NCI-H748 (cell line): Measurements from ENCODE around the gene NDE1.
"Not testable (repeated sequence)": the region's sequence is repeated elsewhere in the genome, so short reads cannot be mapped to it uniquely, and the experiment has no call there.

ENCODE experiments used
- DNase-seq: peaks from one replicate; lab custom pipeline; 2025; ENCODE audit not compliant: unreplicated experiment; lab: John Stamatoyannopoulos, UW

Gene NDE1

GRCh38 chr16:15649727-15650018, 372 bp upstream of the NDE1 start:
- no peak for DNase-seq

- DNase-seq: peak; percentile 16
These were observed 690 bp downstream of the NDE1 start for GRCh38 chr16:15650698-15651171.

- DNase-seq: no peak
These were observed 2.4 kb downstream of the NDE1 start for GRCh38 chr16:15652293-15653001.

- peak; percentile 28 for DNase-seq
These were observed 3.2 kb downstream of the NDE1 start for GRCh38 chr16:15653227-15653626.

- no peak for DNase-seq
These were observed 4.5 kb downstream of the NDE1 start for GRCh38 chr16:15654591-15654990.

GRCh38 chr16:15655561-15655960, 5.5 kb downstream of the NDE1 start:
- not testable (repeated sequence) for DNase-seq

- no peak for DNase-seq
These were observed 8.1 kb downstream of the NDE1 start for GRCh38 chr16:15658149-15658548.

GRCh38 chr16:15658556-15658955, 8.5 kb downstream of the NDE1 start:
- DNase-seq: no peak

GRCh38 chr16:15660203-15660601, 10.2 kb downstream of the NDE1 start:
- no peak for DNase-seq

- DNase-seq: no peak
These were observed 15.1 kb downstream of the NDE1 start for GRCh38 chr16:15665107-15665506.

GRCh38 chr16:15667091-15667742, 17.2 kb downstream of the NDE1 start:
- DNase-seq: no peak

GRCh38 chr16:15671530-15672117, 21.6 kb downstream of the NDE1 start:
- peak; percentile 29 for DNase-seq

- not testable (repeated sequence) for DNase-seq
These were observed 22.1 kb downstream of the NDE1 start for GRCh38 chr16:15672127-15672513.

- DNase-seq: peak; percentile 69
These were observed 22.6 kb downstream of the NDE1 start for GRCh38 chr16:15672514-15673167.

GRCh38 chr16:15674571-15674970, 24.5 kb downstream of the NDE1 start:
- DNase-seq: no peak

GRCh38 chr16:15676506-15676905, 26.5 kb downstream of the NDE1 start:
- no peak for DNase-seq

GRCh38 chr16:15677447-15677846, 27.4 kb downstream of the NDE1 start:
- no peak for DNase-seq

- no peak for DNase-seq
These were observed 32.1 kb downstream of the NDE1 start for GRCh38 chr16:15682105-15682570.

- DNase-seq: no peak
These were observed 36.2 kb downstream of the NDE1 start for GRCh38 chr16:15686287-15686686.

- no peak for DNase-seq
These were observed 39.2 kb downstream of the NDE1 start for GRCh38 chr16:15689290-15689689.

- DNase-seq: no peak
These were observed 40.3 kb downstream of the NDE1 start for GRCh38 chr16:15690296-15690695.

- DNase-seq: no peak
These were observed 41.0 kb downstream of the NDE1 start for GRCh38 chr16:15691046-15691445.
